H1 (cell line): Measurements from ENCODE around the gene PSMD7. TPM values are rescaled to one million over a fixed set of nuclear protein-coding genes. Genes with fewer than 3 reads are reported as not detected.
"Not testable (repeated sequence)": the region's sequence is repeated elsewhere in the genome, so short reads cannot be mapped to it uniquely, and the experiment has no call there.

Experiments used
- CTCF ChIA-PET: fragments of 300-600 bp; sonication (Branson Sonifier 250); formaldehyde crosslinking; loops from one replicate; lab custom pipeline; 2021; ENCODE audit not compliant: partially characterized antibody; lab: Charles Lee
- POLR2A ChIA-PET: fragments of 300-600 bp; sonication (Branson Sonifier 250); formaldehyde crosslinking; loops from one replicate; lab custom pipeline; 2021; ENCODE audit warnings: inconsistent platforms; ENCODE audit not compliant: partially characterized antibody; lab: Charles Lee
- DNase-seq, 2 experiments: peaks; one replicate each; pipeline versions ENCODE4 v3.0.0 to v3.0.0-alpha.2; 2010 to 2022; ENCODE audit warnings: low spot score in 2 of 2, low read depth in 1 of 2, mixed read lengths in 1 of 2
- FAIRE-seq: peaks from 2 replicates; lab custom pipeline; 2011; peaks lifted over from hg19 to GRCh38; lab: Jason Lieb, UNC
- H2AFZ ChIP-seq: 2 replicates; pipeline ENCODE4 v1.8.1; 2012; ENCODE audit warnings: low read length, inconsistent platforms
- H2AK5ac ChIP-seq: 2 replicates; pipeline ENCODE4 v1.6.1; 2013; ENCODE audit warnings: low read depth, low read length
- H2BK120ac ChIP-seq: replicated peaks from 2 replicates; pipeline ENCODE3; 2013; ENCODE audit warnings: low read depth, low read length, inconsistent platforms
- H2BK12ac ChIP-seq: 2 replicates; pipeline ENCODE4 v1.6.1; 2013; ENCODE audit warnings: low read depth, low read length
- H2BK15ac ChIP-seq: 2 replicates; pipeline ENCODE4 v1.6.1; 2013; ENCODE audit warnings: low read length
- H2BK20ac ChIP-seq: 2 replicates; pipeline ENCODE4 v1.6.1; 2013; ENCODE audit warnings: low read length
- H2BK5ac ChIP-seq: 2 replicates; pipeline ENCODE4 v1.6.1; 2013; ENCODE audit warnings: low read depth, low read length
- H3K14ac ChIP-seq: 2 replicates; pipeline ENCODE4 v1.6.1; 2013; ENCODE audit warnings: inconsistent platforms; ENCODE audit not compliant: insufficient read length
- H3K18ac ChIP-seq: 2 replicates; pipeline ENCODE4 v1.6.1; 2013; ENCODE audit warnings: low read length; ENCODE audit errors: extremely low read depth
- H3K23ac ChIP-seq: 2 replicates; pipeline ENCODE4 v1.6.1; 2013; ENCODE audit warnings: inconsistent platforms; ENCODE audit not compliant: insufficient read length
- H3K23me2 ChIP-seq: 2 replicates; pipeline ENCODE4 v1.6.1; 2013; ENCODE audit warnings: low read depth, low read length
- H3K27ac ChIP-seq: 2 replicates; pipeline ENCODE4 v1.6.1; 2011; ENCODE audit warnings: low read depth, low read length, inconsistent platforms
- H3K27me3 ChIP-seq, 4 experiments: replicated peaks in 1 of 4; 1 replicate in 1 of 4; 2 replicates in 3 of 4; pipeline versions ENCODE4 v1.6.1 to v1.8.1; 2011 to 2013; ENCODE audit warnings: low read length in 3 of 4, mild to moderate bottlenecking in 3 of 4, inconsistent platforms in 2 of 4, mixed read lengths in 2 of 4, moderate library complexity in 1 of 4; ENCODE audit not compliant: control insufficient read depth in 3 of 4, insufficient read depth in 3 of 4; ENCODE audit errors: extremely low read depth in 1 of 4
- H3K36me3 ChIP-seq, 4 experiments: 2 replicates each; pipeline versions ENCODE4 v1.6.1 to v1.8.1; 2011 to 2013; ENCODE audit warnings: mild to moderate bottlenecking in 4 of 4, low read length in 3 of 4, moderate library complexity in 2 of 4, control low read depth in 1 of 4, inconsistent platforms in 1 of 4; ENCODE audit not compliant: insufficient read depth in 4 of 4, control insufficient read depth in 2 of 4
- H3K4ac ChIP-seq: replicated peaks from 2 replicates; pipeline ENCODE3; 2013; ENCODE audit warnings: low read length, low read depth, mixed read lengths, inconsistent platforms; ENCODE audit not compliant: insufficient read length
- H3K4me1 ChIP-seq, 4 experiments: replicated peaks in 1 of 4; 1 replicate in 1 of 4; 2 replicates in 3 of 4; pipeline versions ENCODE4 v1.6.1 to v1.8.1; 2011 to 2013; ENCODE audit warnings: low read length in 3 of 4, inconsistent platforms in 2 of 4, mixed read lengths in 1 of 4; ENCODE audit not compliant: insufficient read depth in 4 of 4, control insufficient read depth in 3 of 4
- H3K4me2 ChIP-seq, 2 experiments: 2 replicates each; pipeline versions ENCODE4 v1.6.1 to v1.8.1; 2011 to 2013; ENCODE audit warnings: low read depth in 2 of 2, low read length in 2 of 2, control low read depth in 1 of 2, inconsistent platforms in 1 of 2, mild to moderate bottlenecking in 1 of 2; ENCODE audit not compliant: insufficient read depth in 1 of 2
- H3K4me3 ChIP-seq, 4 experiments: fragments of 200-600, 300-600 bp in 1 of 4; sonication (generic), shearing (Covaris generic), sonication (Bioruptor Twin) in 1 of 4; 2 replicates each; pipeline versions ENCODE4 v1.5.1 to v1.8.1; 2011 to 2016; ENCODE audit warnings: low read length in 4 of 4, low read depth in 3 of 4, control low read depth in 2 of 4, inconsistent platforms in 2 of 4, mild to moderate bottlenecking in 2 of 4, mixed read lengths in 1 of 4, moderate library complexity in 1 of 4; ENCODE audit not compliant: insufficient read depth in 2 of 4; ENCODE audit errors: extremely low read depth in 1 of 4
- H3K56ac ChIP-seq: replicated peaks from 2 replicates; pipeline ENCODE3; 2013; ENCODE audit warnings: low read depth, mild to moderate bottlenecking, mixed read lengths, low read length, inconsistent platforms; ENCODE audit not compliant: insufficient read length
- H3K79me1 ChIP-seq: 2 replicates; pipeline ENCODE4 v1.6.1; 2013; ENCODE audit warnings: low read depth, low read length, control low read depth
- H3K79me2 ChIP-seq, 2 experiments: 2 replicates each; pipeline versions ENCODE4 v1.6.1 to v1.8.1; 2012 to 2013; ENCODE audit warnings: low read length in 2 of 2, mild to moderate bottlenecking in 2 of 2, inconsistent platforms in 1 of 2; ENCODE audit not compliant: insufficient read depth in 2 of 2, control insufficient read depth in 1 of 2
- H3K9ac ChIP-seq, 4 experiments: replicated peaks in 1 of 4; 1 replicate in 1 of 4; 2 replicates in 3 of 4; pipeline versions ENCODE4 v1.6.1 to v1.8.1; 2011 to 2013; ENCODE audit warnings: low read depth in 3 of 4, low read length in 3 of 4, control low read depth in 2 of 4, mild to moderate bottlenecking in 2 of 4, moderate library complexity in 2 of 4, inconsistent platforms in 1 of 4; ENCODE audit errors: extremely low read depth in 1 of 4
- H3K9me3 ChIP-seq, 2 experiments: 2 replicates each; pipeline versions ENCODE4 v1.6.1 to v1.8.1; 2012 to 2013; ENCODE audit warnings: mild to moderate bottlenecking in 2 of 2, moderate library complexity in 2 of 2, control low read depth in 1 of 2, inconsistent platforms in 1 of 2, low read depth in 1 of 2, low read length in 1 of 2, mixed read lengths in 1 of 2; ENCODE audit not compliant: insufficient read depth in 2 of 2
- H4K20me1 ChIP-seq, 2 experiments: replicated peaks in 1 of 2; 2 replicates each; pipeline versions ENCODE3 to v1.8.1; 2011 to 2013; ENCODE audit warnings: inconsistent platforms in 2 of 2, low read length in 2 of 2, mild to moderate bottlenecking in 1 of 2; ENCODE audit not compliant: insufficient read depth in 2 of 2, control insufficient read depth in 1 of 2
- H4K5ac ChIP-seq: 2 replicates; pipeline ENCODE4 v1.6.1; 2013; ENCODE audit warnings: low read length, low read depth, mixed read lengths, inconsistent platforms; ENCODE audit not compliant: insufficient read length
- H4K8ac ChIP-seq: 2 replicates; pipeline ENCODE4 v1.8.0; 2013; ENCODE audit warnings: mild to moderate bottlenecking, moderate library complexity, low read length, inconsistent platforms; ENCODE audit not compliant: insufficient read depth; ENCODE audit errors: extremely low read depth
- H4K91ac ChIP-seq: replicated peaks from 2 replicates; pipeline ENCODE3; 2013; ENCODE audit warnings: low read length, mixed read lengths, inconsistent platforms; ENCODE audit not compliant: insufficient read length
- WGBS, 2 experiments: shearing (Covaris generic) in 1 of 2; methylation state at CpG; one replicate each; pipeline versions ENCODE4 v1.1.6 to v1.1.7; 2013 to 2015; ENCODE audit warnings: low lambda C conversion rate in 2 of 2, mixed read lengths in 2 of 2, inconsistent platforms in 1 of 2, low coverage in 1 of 2, missing lambda C conversion rate in 1 of 2; ENCODE audit not compliant: insufficient replicate concordance in 2 of 2, insufficient coverage in 1 of 2, insufficient read length in 1 of 2; ENCODE audit errors: extremely low coverage in 1 of 2, missing lambda C conversion rate in 1 of 2; 5-methylcytosine and 5-hydroxymethylcytosine counted together
- polyA plus RNA-seq, 7 experiments: library from polyadenylated mRNA; depleted of rRNA in 3 of 7; stranded (reverse) in 5 of 7; unstranded in 2 of 7; fragments of >200 nt in 5 of 7; fragments of 200-250 nt in 2 of 7; gene quantifications; 1 replicate in 5 of 7; 2 replicates in 1 of 7; 4 replicates in 1 of 7; pipeline versions ENCODE4 v1.2.1 to v1.2.3, GENCODE V29; 2011 to 2013; ENCODE audit warnings: missing spikeins in 2 of 7, mixed read lengths in 2 of 7
- total RNA-seq: library from RNA; stranded (reverse); fragmentation: NEBNext Ultra II Directional; extraction: Animal tissue kit (Norgen Biotek cat#: 25700); gene quantifications from 2 replicates; pipeline ENCODE4 v1.2.1, GENCODE V29; 2021

The PSMD7 gene
- total and polyA plus RNA-seq, 2 of the 8 experiments (the other 6 are each of a cell fraction or from before 2014, with no cell fraction given): 91.1 to 148 TPM

DNA sequence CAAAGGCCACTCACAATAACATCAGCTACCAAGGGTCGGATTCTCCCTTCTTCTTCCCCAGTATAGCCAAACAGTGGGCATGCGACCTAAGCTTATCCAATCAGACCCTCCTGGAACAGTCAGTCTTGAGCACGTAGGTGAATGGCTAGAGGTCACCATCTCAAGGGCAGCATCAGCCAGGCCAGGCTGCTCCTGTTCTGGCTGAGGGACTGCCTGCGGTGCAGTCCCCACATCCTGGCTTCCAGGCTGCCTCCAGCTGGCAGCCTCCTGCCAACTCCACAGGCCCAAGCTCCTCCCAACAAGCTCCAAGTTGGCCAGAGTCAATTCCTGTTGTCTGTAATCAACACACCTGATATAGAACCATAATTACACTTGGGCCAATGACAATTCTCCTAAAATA is 56.4 kb downstream of the PSMD7 start:
- H3K4ac ChIP-seq, H3K23ac ChIP-seq, H3K4me1 ChIP-seq, H3K9me3 ChIP-seq, H3K79me2 ChIP-seq, H3K4me2 ChIP-seq, FAIRE-seq, H3K9ac ChIP-seq, H3K56ac ChIP-seq, H4K5ac ChIP-seq, H2BK120ac ChIP-seq, H2BK5ac ChIP-seq, H4K8ac ChIP-seq, H4K91ac ChIP-seq, CTCF ChIA-PET, H2AK5ac ChIP-seq, H2BK15ac ChIP-seq, H3K27ac ChIP-seq, H4K20me1 ChIP-seq, H2AFZ ChIP-seq, DNase-seq, H3K4me3 ChIP-seq, H3K14ac ChIP-seq, H2BK12ac ChIP-seq, H2BK20ac ChIP-seq, H3K27me3 ChIP-seq, H3K18ac ChIP-seq, H3K23me2 ChIP-seq, H3K79me1 ChIP-seq: not testable (repeated sequence)
- H3K36me3 ChIP-seq: peaks cover 2 to 37% (median 17%) of the 10 kb centered on the region in 4 experiments
- 90% methylated on average over 4 of the region's 4 CpGs; no CpG with 5 or more reads in 1 of the 2 experiments for WGBS, 2 experiments
- POLR2A ChIA-PET: interaction anchor here (0.6 kb wide), 1 partner anchor 148 kb away, joined by 3 read pairs; no protein-coding TSS in a partner anchor

Other genes starting within 250 kb of the PSMD7 start
- gene NPIPB15, start 79.5 kb downstream of the PSMD7 start, total RNA-seq: 0.71 and 0.82 TPM in 2 replicates
- 0.71 and 0.80 TPM in 2 replicates for gene NPIPB15, start 79.5 kb downstream of the PSMD7 start, polyA plus RNA-seq (2011; rRNA removed)
- 0.59 TPM in 1 of 2 replicates, not detected in the other for gene CLEC18B, start 124.7 kb downstream of the PSMD7 start, total RNA-seq
- 0.11 and 0.24 TPM in 2 replicates for gene CLEC18B, start 124.7 kb downstream of the PSMD7 start, polyA plus RNA-seq (2011; rRNA removed)